CD4-positive, alpha-beta memory T cell (primary cell): Measurements from ENCODE around the gene CHAC1. TPM values are rescaled to one million over a fixed set of nuclear protein-coding genes. Genes with fewer than 3 reads are reported as not detected.

Experiments used
- CTCF ChIA-PET: fragments of 350-600 bp; sonication (Branson Sonifier 250); formaldehyde crosslinking; loops from one replicate; lab custom pipeline; 2021; ENCODE audit warnings: inconsistent platforms; ENCODE audit not compliant: partially characterized antibody; lab: Charles Lee
- POLR2A ChIA-PET: fragments of 350-600 bp; sonication (Branson Sonifier 250); formaldehyde crosslinking; loops from one replicate; lab custom pipeline; 2021; ENCODE audit not compliant: partially characterized antibody; lab: Charles Lee
- DNase-seq, 5 donors: peaks; one replicate each; pipeline versions ENCODE4 v3.0.0 to v3.0.0-alpha.2; 2020 to 2022; ENCODE audit warnings: mixed read lengths in 1 of 5
- H3K27ac ChIP-seq: one replicate; pipeline ENCODE4 v1.7.0; 2013; ENCODE audit warnings: low read depth, low read length
- H3K27me3 ChIP-seq: 2 replicates; pipeline ENCODE4 v1.7.0; 2013; ENCODE audit warnings: mild to moderate bottlenecking, low read length, moderate library complexity; ENCODE audit not compliant: insufficient read depth
- H3K36me3 ChIP-seq: 2 replicates; pipeline ENCODE4 v1.7.0; 2013; ENCODE audit warnings: mild to moderate bottlenecking, low read length, moderate library complexity; ENCODE audit not compliant: insufficient read depth
- H3K4me1 ChIP-seq: 2 replicates; pipeline ENCODE4 v1.7.0; 2013; ENCODE audit warnings: mild to moderate bottlenecking, low read length, moderate library complexity; ENCODE audit not compliant: insufficient read depth
- H3K4me3 ChIP-seq, 2 donors: one replicate each; pipeline ENCODE4 v1.7.0; 2013; ENCODE audit warnings: low read length in 2 of 2, mild to moderate bottlenecking in 1 of 2
- H3K9me3 ChIP-seq, 2 donors: one replicate each; pipeline ENCODE4 v1.7.0; 2013; ENCODE audit warnings: low read length in 2 of 2, control low read depth in 1 of 2; ENCODE audit not compliant: control insufficient read depth in 1 of 2
- H3K27ac Mint-ChIP-seq, 7 donors: one replicate each; pipeline ENCODE4 v1.8.0; 2020 to 2021; ENCODE audit warnings: mixed read lengths in 7 of 7, mild to moderate bottlenecking in 6 of 7, inconsistent platforms in 3 of 7, moderate library complexity in 3 of 7
- H3K27me3 Mint-ChIP-seq, 2 donors: one replicate each; pipeline ENCODE4 v1.8.0; 2020 to 2021; ENCODE audit warnings: mixed read lengths in 2 of 2
- H3K36me3 Mint-ChIP-seq, 2 donors: one replicate each; pipeline ENCODE4 v1.8.0; 2020 to 2021; ENCODE audit warnings: mixed read lengths in 2 of 2, inconsistent platforms in 1 of 2, mild to moderate bottlenecking in 1 of 2
- H3K4me1 Mint-ChIP-seq, 4 donors: one replicate each; pipeline ENCODE4 v1.8.0; 2020 to 2021; ENCODE audit warnings: mixed read lengths in 4 of 4, mild to moderate bottlenecking in 1 of 4
- H3K4me3 Mint-ChIP-seq, 8 donors: one replicate each; pipeline ENCODE4 v1.8.0; 2020 to 2021; ENCODE audit warnings: mixed read lengths in 8 of 8, mild to moderate bottlenecking in 7 of 8, moderate library complexity in 6 of 8, inconsistent platforms in 3 of 8
- H3K9me3 Mint-ChIP-seq, 8 donors: one replicate each; pipeline ENCODE4 v1.8.0; 2020 to 2021; ENCODE audit warnings: mixed read lengths in 8 of 8, mild to moderate bottlenecking in 5 of 8, inconsistent platforms in 3 of 8, moderate library complexity in 1 of 8
- intact Hi-C: fragments of 100-400 bp; cut with micrococcal nuclease; formaldehyde crosslinking; loops from one replicate; pipeline ENCODE4 v1.15.1; 2023
- polyA plus RNA-seq, 2 donors: library from polyadenylated mRNA; unstranded; fragments of 300-500 nt; fragmentation: Illumina TruSeq; gene quantifications; one replicate each; pipeline ENCODE4 v1.2.3, GENCODE V29; 2021
- total RNA-seq, 2 experiments: library from RNA; stranded (reverse); gene quantifications; one replicate each; pipeline ENCODE4 v1.2.3, GENCODE V29; 2021

Gene CHAC1, protein sequence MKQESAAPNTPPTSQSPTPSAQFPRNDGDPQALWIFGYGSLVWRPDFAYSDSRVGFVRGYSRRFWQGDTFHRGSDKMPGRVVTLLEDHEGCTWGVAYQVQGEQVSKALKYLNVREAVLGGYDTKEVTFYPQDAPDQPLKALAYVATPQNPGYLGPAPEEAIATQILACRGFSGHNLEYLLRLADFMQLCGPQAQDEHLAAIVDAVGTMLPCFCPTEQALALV
- total RNA-seq (1 to 10 TPM; 1.2 TPM), polyA plus RNA-seq (under 1 TPM; 0.24 to 0.43 TPM)

- Histone ChIP-seq H3K4me3 (peak within 1 kb of the TSS; percentile 69 to 79), H3K36me3 (no peaks in the 10 kb centered on the region), H3K9me3 (no peaks in the 10 kb centered on the region), H3K27ac (peak within 1 kb of the TSS; percentile 42), H3K27me3 (no peaks in the 10 kb centered on the region), H3K4me1 (peaks cover 14% of the 10 kb centered on the region)
- Mint-ChIP-seq H3K36me3 (peaks cover 0 to 6% of the 10 kb centered on the region in 2 donors), H3K4me3 (peak within 1 kb of the TSS; percentile 91 to 98 (median 94)), H3K9me3 (peaks cover 0 to 3% (median 0%) of the 10 kb centered on the region in 8 donors), H3K27me3 (peaks cover 0 to 2% of the 10 kb centered on the region in 2 donors), H3K4me1 (peaks cover 5 to 22% (median 16%) of the 10 kb centered on the region in 4 donors), H3K27ac (peak within 1 kb of the TSS; percentile 82 to 94 (median 88))
- POLR2A ChIA-PET, result interaction anchor here (0.9 to 3.9 kb wide), 7 partner anchors 12 to 330 kb away, joined by 3 to 44 read pairs (median 5); partner anchors contain the start of genes CHP1, GCHFR, INO80 and VPS18
- intact Hi-C loops, result loop anchor here (1.0 kb wide), 3 partner anchors 11 to 278 kb away; partner anchors contain the start of genes CHP1 and DLL4
- CTCF ChIA-PET, result interaction anchor here (0.7 to 4.9 kb wide), 11 partner anchors 12 to 821 kb away, joined by 3 to 44 read pairs (median 4); partner anchors contain the start of gene MAPKBP1
- peak; percentile 94 to 97 (median 94) for DNase-seq
These were observed at the start of gene CHAC1 for GRCh38 chr15:40952901-40953712. CHAC1 (plus strand) TSS chr15:40953471; CDS start chr15:40953584, 113 bp downstream.

GRCh38 chr15:40904552-40905201 lies 48.6 kb upstream of the CHAC1 start:
- CTCF ChIA-PET, result interaction anchor here (0.6 to 9.0 kb wide), 29 partner anchors 9 to 601 kb away, joined by 3 to 102 read pairs (median 4); partner anchors contain the start of genes DNAJC17, VPS18 and ZFYVE19
- H3K4me3 ChIP-seq, result no peak overlapping the region
- peaks cover 13 to 41% (median 25%) of the 10 kb centered on the region in 4 donors for H3K4me1 Mint-ChIP-seq
- H3K27ac Mint-ChIP-seq, result peak overlapping the region in 3 of 7 donors; percentile 15 to 81 (median 73)
- peaks cover 12 to 34% of the 10 kb centered on the region in 2 donors for H3K36me3 Mint-ChIP-seq
- no peaks in the 10 kb centered on the region for H3K9me3 ChIP-seq
- H3K27me3 Mint-ChIP-seq, result no peaks in the 10 kb centered on the region
- no peaks in the 10 kb centered on the region for H3K27me3 ChIP-seq
- no peak overlapping the region for H3K27ac ChIP-seq
- no peak overlapping the region for H3K4me3 Mint-ChIP-seq
- intact Hi-C loops, result loop anchor here (1.0 to 5.0 kb wide), 6 partner anchors 10 to 428 kb away; partner anchors contain the start of genes INO80, NUSAP1, OIP5 and VPS18
- no peaks in the 10 kb centered on the region for H3K9me3 Mint-ChIP-seq
- peaks cover 20% of the 10 kb centered on the region for H3K4me1 ChIP-seq
- POLR2A ChIA-PET, result interaction anchor here (0.6 to 3.8 kb wide), 6 partner anchors 9 to 211 kb away, joined by 3 to 17 read pairs (median 4); partner anchors contain the start of genes INO80 and VPS18
- peaks cover 27% of the 10 kb centered on the region for H3K36me3 ChIP-seq
- no peak for DNase-seq

- peaks cover 13% of the 10 kb centered on the region for H3K36me3 ChIP-seq
- Mint-ChIP-seq H3K4me1 (peaks cover 13 to 35% (median 24%) of the 10 kb centered on the region in 4 donors), H3K27ac (peak overlapping the region in 5 of 7 donors; percentile 70 to 91 (median 87)), H3K4me3 (peak overlapping the region; percentile 42 to 88 (median 84)), H3K9me3 (no peaks in the 10 kb centered on the region), H3K36me3 (peaks cover 12 to 20% of the 10 kb centered on the region in 2 donors), H3K27me3 (no peaks in the 10 kb centered on the region)
- intact Hi-C loops, result loop anchor here (2.0 to 5.0 kb wide), 3 partner anchors 22 to 211 kb away; partner anchors contain the start of genes DLL4 and INO80
- H3K27me3 ChIP-seq, result no peaks in the 10 kb centered on the region
- H3K9me3 ChIP-seq, result no peaks in the 10 kb centered on the region
- peaks cover 20% of the 10 kb centered on the region for H3K4me1 ChIP-seq
- peak; percentile 64 to 68 (median 64) for DNase-seq
- ChIA-PET CTCF (interaction anchor here (0.7 to 9.0 kb wide), 25 partner anchors 9 to 437 kb away, joined by 3 to 102 read pairs (median 4); partner anchors contain the start of genes CHP1 and VPS18), POLR2A (interaction anchor here (0.6 to 3.8 kb wide), 8 partner anchors 12 to 558 kb away, joined by 3 to 37 read pairs (median 4); partner anchors contain the start of genes CHAC1, INO80 and VPS18)
- H3K4me3 ChIP-seq, result peak overlapping the region; percentile 61 to 67
- H3K27ac ChIP-seq, result peak overlapping the region; percentile 58
These were observed 46.9 kb upstream of the CHAC1 start for GRCh38 chr15:40906091-40906990.

- peak; percentile 51 to 76 (median 64) for DNase-seq
- H3K27me3 Mint-ChIP-seq, result no peaks in the 10 kb centered on the region
- intact Hi-C loops, result loop anchor here (2.0 to 5.0 kb wide), 3 partner anchors 22 to 210 kb away; partner anchors contain the start of genes DLL4 and INO80
- peaks cover 13 to 35% (median 24%) of the 10 kb centered on the region in 4 donors for H3K4me1 Mint-ChIP-seq
- peaks cover 12 to 17% of the 10 kb centered on the region in 2 donors for H3K36me3 Mint-ChIP-seq
- POLR2A ChIA-PET, result interaction anchor here (0.6 to 3.8 kb wide), 10 partner anchors 9 to 426 kb away, joined by 3 to 37 read pairs (median 4); partner anchors contain the start of genes CHAC1, CHP1, DLL4 and EXD1
- no peaks in the 10 kb centered on the region for H3K9me3 Mint-ChIP-seq
- H3K9me3 ChIP-seq, result no peaks in the 10 kb centered on the region
- peak overlapping the region; percentile 58 for H3K27ac ChIP-seq
- peaks cover 13% of the 10 kb centered on the region for H3K36me3 ChIP-seq
- peaks cover 20% of the 10 kb centered on the region for H3K4me1 ChIP-seq
- H3K4me3 Mint-ChIP-seq, result peak overlapping the region; percentile 81 to 88 (median 84)
- H3K27ac Mint-ChIP-seq, result peak overlapping the region; percentile 84 to 92 (median 91)
- peak overlapping the region; percentile 61 to 67 for H3K4me3 ChIP-seq
- H3K27me3 ChIP-seq, result no peaks in the 10 kb centered on the region
- CTCF ChIA-PET, result interaction anchor here (0.6 to 9.0 kb wide), 23 partner anchors 10 to 276 kb away, joined by 3 to 102 read pairs (median 4); partner anchors contain the start of genes DLL4 and VPS18
These were observed 46.1 kb upstream of the CHAC1 start for GRCh38 chr15:40906991-40907802.

- Histone ChIP-seq H3K27me3 (no peaks in the 10 kb centered on the region), H3K36me3 (peaks cover 8% of the 10 kb centered on the region), H3K9me3 (no peaks in the 10 kb centered on the region), H3K4me1 (peaks cover 20% of the 10 kb centered on the region), H3K27ac (no peak overlapping the region), H3K4me3 (no peak overlapping the region)
- Mint-ChIP-seq H3K27me3 (no peaks in the 10 kb centered on the region), H3K27ac (peak overlapping the region in 6 of 7 donors; percentile 61 to 92 (median 89)), H3K4me1 (peaks cover 12 to 30% (median 22%) of the 10 kb centered on the region in 4 donors), H3K4me3 (peak overlapping the region in 6 of 8 donors; percentile 0 to 88 (median 42)), H3K9me3 (no peaks in the 10 kb centered on the region), H3K36me3 (peaks cover 7 to 11% of the 10 kb centered on the region in 2 donors)
- CTCF ChIA-PET, result interaction anchor here (1.0 to 9.0 kb wide), 9 partner anchors 12 to 162 kb away, joined by 3 to 102 read pairs (median 7); partner anchors contain the start of genes DLL4 and VPS18
- POLR2A ChIA-PET, result interaction anchor here (0.9 to 3.8 kb wide), 6 partner anchors 8 to 208 kb away, joined by 3 to 37 read pairs (median 10); partner anchors contain the start of genes DLL4, INO80 and VPS18
- no peak for DNase-seq
- intact Hi-C loops, result loop anchor here (5.0 kb wide), 1 partner anchor 209 kb away; the partner anchor contains the start of gene INO80
These were observed 45.2 kb upstream of the CHAC1 start for GRCh38 chr15:40908095-40908494.
